HG02678 (cell line): ENCODE results near the gene ZBTB16.

Source experiments
- ATAC-seq: cut with Tn5 transposase; IDR thresholded peaks from one replicate; pipeline ENCODE4 v1.9.1; 2021; ENCODE audit warnings: mild to moderate bottlenecking, moderate library complexity; ENCODE audit not compliant: unreplicated experiment

Gene ZBTB16

GRCh38 chr11:114083391-114084252, 24.1 kb downstream of the ZBTB16 start:
- no peak for ATAC-seq

DNA sequence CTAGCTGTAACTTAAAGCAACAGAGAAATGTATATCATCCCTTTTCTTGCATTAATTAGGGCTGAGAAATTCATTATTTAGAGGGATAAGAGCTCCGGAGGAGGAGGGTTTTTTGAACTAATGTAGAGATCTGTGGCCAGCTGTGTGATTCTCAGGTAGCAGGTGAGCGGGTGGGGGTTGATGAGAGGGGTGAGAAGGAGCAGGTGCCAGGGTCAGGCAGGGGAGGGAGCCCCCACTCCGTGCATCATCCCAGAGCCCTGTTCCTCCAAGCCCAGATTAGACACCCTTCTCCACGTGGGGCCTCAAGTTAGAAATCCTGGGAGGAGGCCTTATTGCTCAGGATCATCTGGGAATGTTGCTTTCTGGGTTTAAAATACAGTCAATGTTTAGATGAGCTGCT, 24.9 kb downstream of the ZBTB16 start:
- no peak for ATAC-seq

DNA sequence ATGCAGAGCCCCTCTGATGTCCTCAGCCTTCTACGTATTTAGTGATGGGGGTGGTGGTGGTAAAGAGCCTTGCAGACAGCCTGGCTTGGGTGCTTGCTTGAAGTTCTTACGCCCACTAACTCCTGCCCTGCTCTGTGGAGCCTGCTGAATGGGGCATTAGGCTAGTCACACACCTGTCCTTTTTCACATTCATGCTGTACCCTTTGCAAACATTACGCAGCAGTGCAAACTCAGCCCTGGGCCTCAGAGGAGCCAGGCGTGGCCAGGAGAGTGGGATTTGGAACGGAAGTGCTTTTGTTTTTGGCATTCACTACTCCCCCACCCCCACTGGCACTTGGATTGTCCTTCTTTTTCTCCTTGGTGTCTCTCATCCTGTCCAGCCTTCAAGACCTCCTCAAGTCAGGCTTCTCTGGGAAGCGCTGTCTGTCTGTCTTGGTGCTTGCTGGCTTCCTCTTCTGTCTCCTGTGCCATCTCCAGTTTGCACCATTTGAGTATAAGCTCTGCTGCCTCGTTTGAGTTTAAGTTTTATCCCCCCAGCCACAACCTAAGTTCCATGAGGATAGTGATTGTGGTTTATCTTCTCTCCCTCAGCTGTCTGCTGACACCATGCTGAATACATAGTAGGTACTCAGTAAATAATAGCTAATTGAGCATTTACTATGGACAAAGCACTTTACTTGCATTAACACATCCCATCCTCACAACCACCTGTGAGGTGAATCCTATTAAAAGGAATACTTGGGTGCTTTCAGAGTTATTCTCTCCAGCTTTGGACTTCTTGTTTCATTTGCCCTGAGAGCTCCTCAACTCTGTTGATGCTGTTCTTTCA, 26.7 kb downstream of the ZBTB16 start:
- no peak for ATAC-seq

- ATAC-seq: no peak
Observed at GRCh38 chr11:114087025-114087424, 27.5 kb downstream of the ZBTB16 start.

GRCh38 chr11:114088216-114088615, 28.7 kb downstream of the ZBTB16 start:
- ATAC-seq: no peak

- no peak for ATAC-seq
Observed at GRCh38 chr11:114088836-114089235, 29.3 kb downstream of the ZBTB16 start.

- ATAC-seq: no peak
Observed at GRCh38 chr11:114089748-114090147, 30.2 kb downstream of the ZBTB16 start.

DNA sequence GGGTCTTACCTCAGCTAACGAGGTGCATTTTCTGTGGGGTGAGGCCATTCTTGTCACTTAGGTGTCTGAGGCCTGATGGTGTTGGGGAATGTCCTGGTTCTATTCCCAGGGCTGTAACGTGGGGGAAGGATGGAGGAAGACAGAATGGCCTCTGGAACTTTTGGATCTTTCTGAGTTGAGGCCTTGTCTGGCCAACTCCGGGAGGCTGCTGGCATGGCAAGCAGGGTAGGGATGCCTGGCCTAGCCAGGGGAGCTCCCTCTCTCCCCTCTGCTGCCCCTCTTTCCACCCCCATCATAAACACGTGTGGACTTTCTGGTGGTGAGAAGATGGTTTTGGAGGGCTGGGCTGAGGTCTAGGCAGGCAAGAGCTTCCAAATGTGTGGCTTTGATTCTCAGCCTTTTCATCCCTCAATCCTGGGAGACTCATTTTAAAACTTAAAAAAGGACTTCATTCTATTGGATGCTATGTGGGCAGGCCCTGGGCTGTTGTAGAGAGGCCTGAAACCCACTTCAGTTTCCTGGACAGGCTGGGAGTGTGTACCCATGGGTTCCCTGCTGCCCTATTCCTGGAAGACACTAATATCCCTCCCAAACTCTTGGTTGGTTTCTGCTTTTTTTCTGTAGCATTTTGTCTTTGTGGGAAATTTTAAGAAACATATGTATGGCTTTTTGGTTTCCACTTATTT, 30.9 kb downstream of the ZBTB16 start:
- ATAC-seq: no peak

GRCh38 chr11:114090976-114091375, 31.5 kb downstream of the ZBTB16 start:
- no peak for ATAC-seq

DNA sequence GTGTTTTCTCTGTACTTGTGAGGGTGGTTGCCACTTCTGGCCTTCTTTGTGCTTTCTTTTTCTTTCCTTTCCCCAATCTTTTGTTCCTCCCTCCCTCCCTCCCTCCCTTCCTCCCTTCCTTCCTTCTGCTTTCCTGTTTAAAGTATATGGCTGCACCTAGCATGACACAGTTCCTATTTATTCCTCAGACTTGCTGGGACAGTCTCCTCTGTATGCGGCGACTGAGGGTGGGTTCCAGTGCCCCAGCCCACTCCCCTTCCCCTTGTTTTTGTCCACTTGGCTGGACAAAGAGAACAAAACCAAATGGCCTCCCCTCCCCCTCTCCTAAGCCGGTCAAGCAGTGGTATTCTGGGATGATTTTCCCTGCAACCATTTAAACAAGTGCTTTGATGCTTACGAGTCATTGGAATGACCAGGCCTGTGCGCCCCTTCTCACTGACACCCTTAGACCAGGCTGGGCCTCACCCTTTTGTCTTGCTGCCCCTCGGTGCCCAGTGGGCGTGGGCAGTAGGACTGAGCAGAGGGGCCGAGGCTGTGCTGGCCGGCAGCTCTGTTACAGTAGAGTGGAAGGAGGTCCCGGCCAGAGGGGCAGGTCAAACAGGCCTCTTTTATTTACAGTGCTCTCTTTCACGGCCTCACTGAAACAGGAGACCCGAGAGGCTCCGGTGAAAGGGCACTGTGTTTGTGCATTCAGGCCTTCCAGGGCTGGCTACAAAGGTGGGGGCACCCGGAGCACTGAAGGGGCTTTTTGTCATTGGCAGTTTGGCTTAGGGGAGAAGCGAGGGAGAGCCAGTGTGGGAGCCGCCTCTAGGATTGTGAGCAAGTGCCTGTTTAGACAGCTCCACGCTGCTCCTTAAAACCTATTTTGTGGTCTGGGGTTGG, 32.2 kb downstream of the ZBTB16 start:
- no peak for ATAC-seq

DNA sequence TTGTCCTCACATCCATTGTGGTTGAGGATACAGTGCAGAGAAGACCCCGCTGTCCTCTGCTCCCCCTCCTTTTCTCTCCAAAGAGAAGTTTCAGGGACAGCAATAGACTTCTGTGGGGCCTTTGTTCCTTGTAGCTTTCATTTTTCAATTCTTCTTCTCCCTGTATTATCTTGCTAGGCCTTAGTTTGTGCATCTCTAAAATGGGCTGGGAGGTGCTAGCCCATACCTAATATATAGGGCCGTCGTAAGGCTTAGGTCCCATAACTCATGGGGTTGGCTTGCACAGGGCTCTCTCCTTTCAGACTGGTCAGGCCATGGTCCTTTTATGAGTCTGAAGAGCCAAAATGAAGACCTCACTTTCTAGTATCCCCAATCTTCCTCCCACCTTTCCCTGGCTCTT, 33.0 kb downstream of the ZBTB16 start:
- no peak for ATAC-seq

GRCh38 chr11:114092953-114093352, 33.4 kb downstream of the ZBTB16 start:
- no peak for ATAC-seq

GRCh38 chr11:114094516-114094915, 35.0 kb downstream of the ZBTB16 start:
- ATAC-seq: no peak

DNA sequence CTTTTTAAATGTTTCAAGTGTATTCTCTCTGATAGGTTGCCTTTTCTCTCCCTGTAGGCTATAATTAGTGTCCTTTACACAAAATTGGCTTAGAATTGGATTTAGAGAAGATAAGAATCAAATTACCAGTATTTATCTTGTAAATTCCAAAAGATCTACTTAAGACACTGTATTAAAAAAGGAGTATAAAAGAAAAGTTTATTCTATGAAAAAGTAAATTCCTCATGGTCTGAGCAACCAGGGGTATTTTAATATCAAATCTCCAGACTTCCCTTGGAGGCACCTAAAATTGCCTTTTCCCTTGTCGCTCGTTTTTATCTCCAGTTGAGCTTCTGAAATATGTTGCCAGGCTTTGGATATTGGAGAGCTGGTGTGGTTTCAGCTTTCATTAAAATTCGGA, 36.4 kb downstream of the ZBTB16 start:
- ATAC-seq: no peak

- no peak for ATAC-seq
Observed at GRCh38 chr11:114097832-114098231, 38.3 kb downstream of the ZBTB16 start.

GRCh38 chr11:114098927-114099326, 39.4 kb downstream of the ZBTB16 start:
- no peak for ATAC-seq

DNA sequence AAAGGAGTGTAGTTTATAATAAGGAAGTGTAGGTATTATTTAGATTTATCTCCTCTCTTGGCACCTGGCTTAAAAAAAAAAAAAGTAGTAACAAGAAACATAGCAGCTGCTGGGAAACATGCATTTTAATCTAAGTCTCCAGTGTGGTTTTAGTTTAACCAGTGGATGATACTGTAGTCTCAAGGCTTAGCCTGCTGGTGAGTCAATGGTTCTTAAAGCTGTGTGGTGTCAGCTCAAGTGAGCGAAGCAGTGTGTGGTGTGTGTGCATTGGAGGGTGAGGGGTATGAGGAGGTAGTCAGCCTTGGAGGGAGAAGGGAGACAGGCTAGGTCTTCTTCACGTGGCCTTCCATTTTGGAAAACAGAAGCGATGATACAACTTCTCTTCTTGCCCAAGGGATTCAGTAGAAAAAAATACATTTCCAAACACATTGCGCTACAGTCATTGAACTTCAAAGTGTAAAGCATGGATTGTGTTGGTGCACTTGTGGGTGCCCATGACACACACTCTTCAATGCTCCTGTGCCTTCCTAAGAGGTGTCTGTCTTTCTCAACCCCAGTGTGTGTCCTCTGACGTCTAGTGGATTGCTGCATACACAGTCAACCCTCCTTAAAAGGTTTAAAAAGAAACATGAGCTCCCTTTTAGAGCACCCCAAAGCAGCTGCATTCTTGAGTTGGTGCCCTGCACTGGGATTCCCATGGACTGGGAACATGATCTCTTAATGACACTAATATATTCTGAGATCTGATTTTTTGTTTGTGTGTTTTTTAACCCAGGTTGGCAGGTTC, 40.1 kb downstream of the ZBTB16 start:
- no peak for ATAC-seq

- ATAC-seq: no peak
Observed at GRCh38 chr11:114102993-114103896, 43.7 kb downstream of the ZBTB16 start.

DNA sequence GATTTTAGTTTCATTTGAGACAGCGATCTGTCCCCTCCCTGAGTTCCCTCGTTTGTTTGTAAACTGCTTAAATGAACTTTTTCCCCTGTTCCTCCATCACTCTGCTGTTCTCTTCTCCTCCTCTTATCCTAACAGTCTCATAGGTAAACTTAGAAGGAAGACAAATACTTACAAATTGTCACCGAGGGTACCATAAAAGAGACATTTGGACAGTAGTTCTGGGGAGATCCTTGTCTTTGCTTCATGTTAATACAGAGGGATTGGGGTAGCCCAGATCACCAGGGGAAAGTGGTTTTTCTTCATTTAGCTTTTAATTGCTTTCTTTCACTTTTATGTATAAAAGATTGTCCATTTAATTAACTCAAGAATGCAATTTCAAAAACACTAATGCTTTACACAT, 46.1 kb downstream of the ZBTB16 start:
- no peak for ATAC-seq
